Endodermal cell (in vitro differentiated cells): Measurements from ENCODE around the gene ST7. TPM values are rescaled to one million over a fixed set of nuclear protein-coding genes. Genes with fewer than 3 reads are reported as not detected.

ENCODE experiments used
- DNase-seq: peaks from one replicate; pipeline ENCODE4 v3.0.0-alpha.2; 2017
- H3K27ac ChIP-seq: 2 replicates; pipeline ENCODE4 v1.5.1; 2013; ENCODE audit warnings: mild to moderate bottlenecking, low read depth, low read length, moderate library complexity
- H3K27me3 ChIP-seq: 2 replicates; pipeline ENCODE4 v1.6.1; 2013; ENCODE audit warnings: mild to moderate bottlenecking, low read length, moderate library complexity; ENCODE audit not compliant: insufficient read depth, control insufficient read depth, poor library complexity, severe bottlenecking
- H3K36me3 ChIP-seq: 2 replicates; pipeline ENCODE4 v1.7.0; 2013; ENCODE audit warnings: mild to moderate bottlenecking, low read length, moderate library complexity; ENCODE audit not compliant: control insufficient read depth, insufficient read depth
- H3K4me1 ChIP-seq: one replicate; pipeline ENCODE4 v1.7.0; 2013; ENCODE audit warnings: low read length; ENCODE audit not compliant: control insufficient read depth, insufficient read depth
- H3K4me3 ChIP-seq: 2 replicates; pipeline ENCODE4 v1.5.1; 2013; ENCODE audit warnings: mild to moderate bottlenecking, low read length, moderate library complexity
- H3K9ac ChIP-seq: 2 replicates; pipeline ENCODE4 v1.6.1; 2013; ENCODE audit warnings: mild to moderate bottlenecking, low read length, moderate library complexity; ENCODE audit not compliant: poor library complexity, severe bottlenecking; ENCODE audit errors: extremely low read depth
- H3K9me3 ChIP-seq: 2 replicates; pipeline ENCODE4 v1.6.1; 2013; ENCODE audit warnings: mild to moderate bottlenecking, low read length, moderate library complexity; ENCODE audit not compliant: control insufficient read depth
- H3K27ac Mint-ChIP-seq: 2 replicates; pipeline ENCODE4 v1.8.0; 2020; ENCODE audit warnings: mixed read lengths
- H3K27me3 Mint-ChIP-seq: 2 replicates; pipeline ENCODE4 v1.8.0; 2021; ENCODE audit warnings: mild to moderate bottlenecking, mixed read lengths; ENCODE audit not compliant: insufficient read depth
- H3K36me3 Mint-ChIP-seq: 2 replicates; pipeline ENCODE4 v1.8.0; 2020; ENCODE audit warnings: low read depth, mixed read lengths
- H3K4me1 Mint-ChIP-seq: 2 replicates; pipeline ENCODE4 v1.8.0; 2020; ENCODE audit warnings: mixed read lengths
- H3K4me3 Mint-ChIP-seq: 2 replicates; pipeline ENCODE4 v1.8.0; 2020; ENCODE audit warnings: mild to moderate bottlenecking, moderate library complexity, mixed read lengths
- H3K9me3 Mint-ChIP-seq: 2 replicates; pipeline ENCODE4 v1.8.0; 2020; ENCODE audit warnings: mild to moderate bottlenecking, mixed read lengths
- WGBS, 2 experiments: methylation state at CpG; one replicate each; pipeline versions ENCODE4 v1.1.5 to v1.1.7; 2013; ENCODE audit warnings: missing lambda C conversion rate in 2 of 2, mixed read lengths in 1 of 2; ENCODE audit not compliant: insufficient coverage in 1 of 2, insufficient read length in 1 of 2; 5-methylcytosine and 5-hydroxymethylcytosine counted together
- total RNA-seq, 2 donors: library from RNA; stranded (reverse); fragmentation: NEBNext Ultra II Directional in 1 of 2; extraction: Animal tissue kit (Norgen Biotek cat#: 25700) in 1 of 2; gene quantifications; 2 replicates in 1 of 2; 3 replicates in 1 of 2; pipeline ENCODE4 v1.2.1, GENCODE V29; 2021
- TF ChIP-seq, protein P1 (sequence below): fragments of 200-600 bp; sonication (generic); conservative IDR thresholded peaks from 2 replicates; pipeline ENCODE4 v1.5.0; 2021; ENCODE audit warnings: antibody characterized with exemption, mild to moderate bottlenecking

Gene ST7
- total RNA-seq, 2 donors from 2014 or later = 6.4 to 8.9 TPM

DNA sequence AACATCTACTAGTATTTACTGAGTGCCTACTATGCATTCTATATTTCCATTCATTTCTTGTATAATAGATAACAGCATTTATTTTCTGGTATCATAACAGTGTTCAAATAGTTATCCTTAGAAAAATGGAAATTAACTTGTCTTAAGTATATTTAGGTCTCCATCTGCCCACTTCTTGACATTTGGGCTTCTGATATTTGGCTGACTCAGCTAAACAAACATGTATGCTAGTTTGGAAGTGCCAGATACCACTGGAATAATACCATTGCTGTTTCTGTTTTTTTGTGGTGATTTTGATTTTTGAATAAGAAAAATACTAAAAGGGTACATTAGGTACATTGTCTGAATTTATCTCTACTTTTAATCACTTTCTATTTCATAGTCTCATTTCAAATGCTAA is 169.2 kb downstream of the ST7 start:
- peaks cover under 1% of the 10 kb centered on the region for H3K27me3 Mint-ChIP-seq
- H3K9me3 Mint-ChIP-seq = no peaks in the 10 kb centered on the region
- Histone ChIP-seq H3K36me3 (no peaks in the 10 kb centered on the region), H3K27me3 (peaks cover 23% of the 10 kb centered on the region), H3K4me1 (no peaks in the 10 kb centered on the region), H3K4me3 (no peak overlapping the region), H3K9ac (no peak overlapping the region), H3K27ac (no peak overlapping the region), H3K9me3 (no peaks in the 10 kb centered on the region)
- H3K27ac Mint-ChIP-seq = no peak overlapping the region
- no peaks in the 10 kb centered on the region for H3K36me3 Mint-ChIP-seq
- H3K4me1 Mint-ChIP-seq = peaks cover 40% of the 10 kb centered on the region
- TF ChIP-seq, protein P1, sequence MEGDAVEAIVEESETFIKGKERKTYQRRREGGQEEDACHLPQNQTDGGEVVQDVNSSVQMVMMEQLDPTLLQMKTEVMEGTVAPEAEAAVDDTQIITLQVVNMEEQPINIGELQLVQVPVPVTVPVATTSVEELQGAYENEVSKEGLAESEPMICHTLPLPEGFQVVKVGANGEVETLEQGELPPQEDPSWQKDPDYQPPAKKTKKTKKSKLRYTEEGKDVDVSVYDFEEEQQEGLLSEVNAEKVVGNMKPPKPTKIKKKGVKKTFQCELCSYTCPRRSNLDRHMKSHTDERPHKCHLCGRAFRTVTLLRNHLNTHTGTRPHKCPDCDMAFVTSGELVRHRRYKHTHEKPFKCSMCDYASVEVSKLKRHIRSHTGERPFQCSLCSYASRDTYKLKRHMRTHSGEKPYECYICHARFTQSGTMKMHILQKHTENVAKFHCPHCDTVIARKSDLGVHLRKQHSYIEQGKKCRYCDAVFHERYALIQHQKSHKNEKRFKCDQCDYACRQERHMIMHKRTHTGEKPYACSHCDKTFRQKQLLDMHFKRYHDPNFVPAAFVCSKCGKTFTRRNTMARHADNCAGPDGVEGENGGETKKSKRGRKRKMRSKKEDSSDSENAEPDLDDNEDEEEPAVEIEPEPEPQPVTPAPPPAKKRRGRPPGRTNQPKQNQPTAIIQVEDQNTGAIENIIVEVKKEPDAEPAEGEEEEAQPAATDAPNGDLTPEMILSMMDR = no peak
- no peak overlapping the region for H3K4me3 Mint-ChIP-seq
- no peak for DNase-seq

DNA sequence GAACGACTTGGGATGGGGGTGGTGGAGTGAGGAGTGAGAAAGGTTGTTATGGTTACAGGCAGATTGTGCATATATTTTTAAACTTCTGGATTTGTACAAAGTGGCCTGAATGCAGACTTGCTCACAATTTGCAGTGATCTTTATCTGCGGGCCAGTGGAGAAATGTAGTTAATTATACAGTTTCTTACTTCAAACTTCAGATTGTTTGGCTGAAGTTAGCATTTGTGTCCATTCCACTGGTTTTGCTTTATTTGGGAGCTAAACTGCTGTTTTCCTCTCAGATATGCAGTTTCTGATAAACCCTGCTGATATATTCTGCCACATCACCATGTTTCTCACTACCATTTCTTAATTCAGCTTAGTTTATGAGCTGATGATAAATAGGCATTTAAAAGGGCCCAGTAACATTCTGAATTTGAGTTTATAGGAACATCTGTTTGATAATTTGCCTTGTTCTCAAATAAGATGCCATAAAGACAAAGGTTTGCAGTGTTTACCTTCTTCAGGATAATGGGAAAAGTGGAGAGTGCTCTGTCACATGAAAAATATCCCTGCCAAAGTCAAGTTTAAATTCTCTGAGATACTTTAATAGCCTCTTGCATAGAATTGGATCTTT is 170.1 kb downstream of the ST7 start:
- no peaks in the 10 kb centered on the region for H3K4me1 ChIP-seq
- H3K9ac ChIP-seq = no peak overlapping the region
- H3K36me3 ChIP-seq = no peaks in the 10 kb centered on the region
- H3K9me3 ChIP-seq = no peaks in the 10 kb centered on the region
- H3K27me3 ChIP-seq = peaks cover 14% of the 10 kb centered on the region
- 89 to 100% methylated on average over 1 to 2 of the region's 2 CpGs for WGBS, 2 experiments
- H3K27ac Mint-ChIP-seq = no peak overlapping the region
- TF ChIP-seq, protein P1 = no peak
- H3K9me3 Mint-ChIP-seq = no peaks in the 10 kb centered on the region
- no peak overlapping the region for H3K4me3 Mint-ChIP-seq
- H3K27ac ChIP-seq = no peak overlapping the region
- H3K27me3 Mint-ChIP-seq = no peaks in the 10 kb centered on the region
- H3K36me3 Mint-ChIP-seq = no peaks in the 10 kb centered on the region
- DNase-seq = no peak
- no peak overlapping the region for H3K4me3 ChIP-seq
- peaks cover 40% of the 10 kb centered on the region for H3K4me1 Mint-ChIP-seq

DNA sequence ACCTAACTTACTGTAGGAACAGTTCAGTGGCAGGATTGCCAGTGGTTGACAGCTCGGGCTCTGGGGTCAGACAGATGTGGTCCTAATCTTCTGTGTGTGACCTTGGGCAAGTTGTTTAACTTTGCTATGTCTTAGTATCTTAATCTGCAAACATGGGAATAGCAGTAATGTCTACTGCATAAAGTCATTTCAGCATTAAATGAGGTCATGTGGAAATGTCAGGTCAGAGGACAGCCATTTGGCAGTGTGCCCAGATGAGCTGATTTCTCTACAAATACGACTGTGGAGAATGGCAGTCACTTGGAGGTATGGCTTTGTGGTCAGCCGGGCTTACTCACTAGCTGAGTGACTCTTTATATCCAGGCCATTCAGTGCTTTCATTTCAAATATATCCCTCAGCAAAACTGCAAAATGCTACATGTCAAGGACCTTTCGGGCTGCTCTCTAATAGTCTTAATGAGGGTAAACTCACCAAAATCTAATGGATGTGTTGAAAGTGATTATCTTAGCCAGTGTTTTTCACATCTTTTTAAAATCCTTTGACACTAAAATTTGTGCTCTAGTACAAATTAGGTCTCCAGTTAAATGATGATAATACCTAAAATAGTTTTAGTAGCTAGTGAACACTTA is 171.4 kb downstream of the ST7 start:
- H3K27ac Mint-ChIP-seq = no peak overlapping the region
- H3K9me3 Mint-ChIP-seq = no peaks in the 10 kb centered on the region
- 86 to 95% methylated on average over 2 to 4 of the region's 4 CpGs for WGBS, 2 experiments
- H3K4me1 Mint-ChIP-seq = peaks cover 35% of the 10 kb centered on the region
- TF ChIP-seq, protein P1 = no peak
- Histone ChIP-seq H3K27ac (no peak overlapping the region), H3K27me3 (peaks cover 8% of the 10 kb centered on the region), H3K9me3 (no peaks in the 10 kb centered on the region), H3K9ac (no peak overlapping the region), H3K36me3 (no peaks in the 10 kb centered on the region), H3K4me1 (no peaks in the 10 kb centered on the region), H3K4me3 (no peak overlapping the region)
- H3K27me3 Mint-ChIP-seq = no peaks in the 10 kb centered on the region
- DNase-seq = no peak
- no peaks in the 10 kb centered on the region for H3K36me3 Mint-ChIP-seq
- no peak overlapping the region for H3K4me3 Mint-ChIP-seq
